Measurements from ENCODE around the gene NAALADL1. TPM values are rescaled to one million over a fixed set of nuclear protein-coding genes. Genes with fewer than 3 reads are reported as not detected.

NAALADL1 gene
- total and polyA plus RNA-seq, 2 experiments from 2014 or later = 11.1 to 13.7 TPM

- H3K36me3 ChIP-seq (ENCODE audit: insufficient read depth) = peaks cover 3% of the 10 kb centered on the region; the same call in 1 of the 2 replicates
- H3K9me2 ChIP-seq (ENCODE audit: insufficient read depth) = no peaks in the 10 kb centered on the region
- Mint-ChIP-seq H3K9me3 (no peaks in the 10 kb centered on the region), H3K27ac (peak within 1 kb of the TSS; percentile 99), H3K4me3 (peak within 1 kb of the TSS; percentile 97), H3K4me1 (peaks cover 2% of the 10 kb centered on the region; the same call in 2 of the 3 replicates), H3K36me3 (ENCODE audit: low read depth) (peaks cover 4% of the 10 kb centered on the region; the same call in 2 of the 3 replicates), H3K27me3 (ENCODE audit: insufficient read depth, low read depth, poor library complexity) (peaks cover 6% of the 10 kb centered on the region)
- no peaks in the 10 kb centered on the region for H3K27me3 ChIP-seq (ENCODE audit: insufficient read depth)
- H3K79me2 ChIP-seq (replicated peaks; ENCODE audit: insufficient read depth) = peaks cover 27% of the 10 kb centered on the region
- TF ChIP-seq CREB1 (CRISPR knock-in tag; IDR thresholded peaks at IDR 0.05; ENCODE audit: low read depth) = peak; percentile 88
- TF ChIP-seq NANOG (IDR thresholded peaks at IDR 0.05; ENCODE audit: borderline replicate concordance) = no peak
- TF ChIP-seq POLR2AphosphoS5 (IDR thresholded peaks at IDR 0.05; ENCODE audit: low read depth) = peak; percentile 78
- TF ChIP-seq, protein P1, sequence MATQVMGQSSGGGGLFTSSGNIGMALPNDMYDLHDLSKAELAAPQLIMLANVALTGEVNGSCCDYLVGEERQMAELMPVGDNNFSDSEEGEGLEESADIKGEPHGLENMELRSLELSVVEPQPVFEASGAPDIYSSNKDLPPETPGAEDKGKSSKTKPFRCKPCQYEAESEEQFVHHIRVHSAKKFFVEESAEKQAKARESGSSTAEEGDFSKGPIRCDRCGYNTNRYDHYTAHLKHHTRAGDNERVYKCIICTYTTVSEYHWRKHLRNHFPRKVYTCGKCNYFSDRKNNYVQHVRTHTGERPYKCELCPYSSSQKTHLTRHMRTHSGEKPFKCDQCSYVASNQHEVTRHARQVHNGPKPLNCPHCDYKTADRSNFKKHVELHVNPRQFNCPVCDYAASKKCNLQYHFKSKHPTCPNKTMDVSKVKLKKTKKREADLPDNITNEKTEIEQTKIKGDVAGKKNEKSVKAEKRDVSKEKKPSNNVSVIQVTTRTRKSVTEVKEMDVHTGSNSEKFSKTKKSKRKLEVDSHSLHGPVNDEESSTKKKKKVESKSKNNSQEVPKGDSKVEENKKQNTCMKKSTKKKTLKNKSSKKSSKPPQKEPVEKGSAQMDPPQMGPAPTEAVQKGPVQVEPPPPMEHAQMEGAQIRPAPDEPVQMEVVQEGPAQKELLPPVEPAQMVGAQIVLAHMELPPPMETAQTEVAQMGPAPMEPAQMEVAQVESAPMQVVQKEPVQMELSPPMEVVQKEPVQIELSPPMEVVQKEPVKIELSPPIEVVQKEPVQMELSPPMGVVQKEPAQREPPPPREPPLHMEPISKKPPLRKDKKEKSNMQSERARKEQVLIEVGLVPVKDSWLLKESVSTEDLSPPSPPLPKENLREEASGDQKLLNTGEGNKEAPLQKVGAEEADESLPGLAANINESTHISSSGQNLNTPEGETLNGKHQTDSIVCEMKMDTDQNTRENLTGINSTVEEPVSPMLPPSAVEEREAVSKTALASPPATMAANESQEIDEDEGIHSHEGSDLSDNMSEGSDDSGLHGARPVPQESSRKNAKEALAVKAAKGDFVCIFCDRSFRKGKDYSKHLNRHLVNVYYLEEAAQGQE (IDR thresholded peaks at IDR 0.05; ENCODE audit: unreplicated experiment) = no peak
- no peak for TF ChIP-seq STAT1 (IDR thresholded peaks at IDR 0.05; ENCODE audit: unreplicated experiment)
- TF ChIP-seq, protein P2, sequence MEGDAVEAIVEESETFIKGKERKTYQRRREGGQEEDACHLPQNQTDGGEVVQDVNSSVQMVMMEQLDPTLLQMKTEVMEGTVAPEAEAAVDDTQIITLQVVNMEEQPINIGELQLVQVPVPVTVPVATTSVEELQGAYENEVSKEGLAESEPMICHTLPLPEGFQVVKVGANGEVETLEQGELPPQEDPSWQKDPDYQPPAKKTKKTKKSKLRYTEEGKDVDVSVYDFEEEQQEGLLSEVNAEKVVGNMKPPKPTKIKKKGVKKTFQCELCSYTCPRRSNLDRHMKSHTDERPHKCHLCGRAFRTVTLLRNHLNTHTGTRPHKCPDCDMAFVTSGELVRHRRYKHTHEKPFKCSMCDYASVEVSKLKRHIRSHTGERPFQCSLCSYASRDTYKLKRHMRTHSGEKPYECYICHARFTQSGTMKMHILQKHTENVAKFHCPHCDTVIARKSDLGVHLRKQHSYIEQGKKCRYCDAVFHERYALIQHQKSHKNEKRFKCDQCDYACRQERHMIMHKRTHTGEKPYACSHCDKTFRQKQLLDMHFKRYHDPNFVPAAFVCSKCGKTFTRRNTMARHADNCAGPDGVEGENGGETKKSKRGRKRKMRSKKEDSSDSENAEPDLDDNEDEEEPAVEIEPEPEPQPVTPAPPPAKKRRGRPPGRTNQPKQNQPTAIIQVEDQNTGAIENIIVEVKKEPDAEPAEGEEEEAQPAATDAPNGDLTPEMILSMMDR (conservative IDR thresholded peaks at IDR 0.05; ENCODE audit: low read depth in 2 of 2) = no peak
- TF ChIP-seq ZNF331 (CRISPR knock-in tag; IDR thresholded peaks at IDR 0.05; ENCODE audit: low read depth) = no peak
- no peak for TF ChIP-seq EZH2phosphoT487 (IDR thresholded peaks at IDR 0.05; ENCODE audit: unreplicated experiment)
- TF ChIP-seq EZH2 (IDR thresholded peaks at IDR 0.05; ENCODE audit: low read depth, unreplicated experiment) = no peak
- TF ChIP-seq ETS1 (IDR thresholded peaks at IDR 0.05) = peak; percentile 96
- TF ChIP-seq JUNB (IDR thresholded peaks at IDR 0.05; ENCODE audit: unreplicated experiment) = no peak
- 0 out of 2 replicates have a peak, but pooled peaks have one; percentile 38 for TF ChIP-seq ZNF114 (CRISPR knock-in tag; IDR thresholded peaks at IDR 0.05)
- TF ChIP-seq ZNF462 (CRISPR knock-in tag; IDR thresholded peaks at IDR 0.05) = no peak
- peak within 1 kb of the TSS; percentile 72 for H3K4me2 ChIP-seq
- peak within 1 kb of the TSS; percentile 99 for H2AFZ ChIP-seq
- peak within 1 kb of the TSS; percentile 96 for H3K27ac ChIP-seq (ENCODE audit: low read depth)
- DNase-seq (ENCODE audit: low spot score) (peak; percentile 98), ATAC-seq (peak; percentile 98)
- no peaks in the 10 kb centered on the region; the same call in 1 of the 2 replicates for H4K20me1 ChIP-seq (replicated peaks; ENCODE audit: insufficient read depth)
- 0 out of 2 replicates have a peak, but pooled peaks cover 5% of the 10 kb centered on the region for H3F3A ChIP-seq (replicated peaks; ENCODE audit: low read depth)
- H3K4me3 ChIP-seq = peak within 1 kb of the TSS; percentile 96
- peaks cover 6% of the 10 kb centered on the region for H3K4me1 ChIP-seq (ENCODE audit: insufficient read depth)
Measured at GRCh38 chr11:65095974-65096806, 37.8 kb upstream of the NAALADL1 start, which contains the start of gene VPS51. Gene VPS51, plus strand, starts transcription at chr11:65096214. Its CDS starts 37 bp downstream, at chr11:65096251.
